ENCODE data around the gene NOTCH3. TPM values are rescaled to one million over a fixed set of nuclear protein-coding genes. Genes with fewer than 3 reads are reported as not detected.

Gene NOTCH3
- total and polyA plus RNA-seq, 4 donors, result 0.49 to 3.7 (median 2.9) TPM

- TF ChIP-seq, protein P1, sequence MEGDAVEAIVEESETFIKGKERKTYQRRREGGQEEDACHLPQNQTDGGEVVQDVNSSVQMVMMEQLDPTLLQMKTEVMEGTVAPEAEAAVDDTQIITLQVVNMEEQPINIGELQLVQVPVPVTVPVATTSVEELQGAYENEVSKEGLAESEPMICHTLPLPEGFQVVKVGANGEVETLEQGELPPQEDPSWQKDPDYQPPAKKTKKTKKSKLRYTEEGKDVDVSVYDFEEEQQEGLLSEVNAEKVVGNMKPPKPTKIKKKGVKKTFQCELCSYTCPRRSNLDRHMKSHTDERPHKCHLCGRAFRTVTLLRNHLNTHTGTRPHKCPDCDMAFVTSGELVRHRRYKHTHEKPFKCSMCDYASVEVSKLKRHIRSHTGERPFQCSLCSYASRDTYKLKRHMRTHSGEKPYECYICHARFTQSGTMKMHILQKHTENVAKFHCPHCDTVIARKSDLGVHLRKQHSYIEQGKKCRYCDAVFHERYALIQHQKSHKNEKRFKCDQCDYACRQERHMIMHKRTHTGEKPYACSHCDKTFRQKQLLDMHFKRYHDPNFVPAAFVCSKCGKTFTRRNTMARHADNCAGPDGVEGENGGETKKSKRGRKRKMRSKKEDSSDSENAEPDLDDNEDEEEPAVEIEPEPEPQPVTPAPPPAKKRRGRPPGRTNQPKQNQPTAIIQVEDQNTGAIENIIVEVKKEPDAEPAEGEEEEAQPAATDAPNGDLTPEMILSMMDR (IDR thresholded peaks at IDR 0.05; ENCODE audit: low read depth, low read length, missing input control), result no peak
- no peak for TF ChIP-seq MAX (IDR thresholded peaks at IDR 0.05)
- no peak for TF ChIP-seq EGR1 (IDR thresholded peaks at IDR 0.05; ENCODE audit: low read depth in 2 of 2)
- TF ChIP-seq YY1 (IDR thresholded peaks at IDR 0.05), result no peak
These were observed 20.1 kb downstream of the NOTCH3 start (continued) for GRCh38 chr19:15180451-15181390.

DNA sequence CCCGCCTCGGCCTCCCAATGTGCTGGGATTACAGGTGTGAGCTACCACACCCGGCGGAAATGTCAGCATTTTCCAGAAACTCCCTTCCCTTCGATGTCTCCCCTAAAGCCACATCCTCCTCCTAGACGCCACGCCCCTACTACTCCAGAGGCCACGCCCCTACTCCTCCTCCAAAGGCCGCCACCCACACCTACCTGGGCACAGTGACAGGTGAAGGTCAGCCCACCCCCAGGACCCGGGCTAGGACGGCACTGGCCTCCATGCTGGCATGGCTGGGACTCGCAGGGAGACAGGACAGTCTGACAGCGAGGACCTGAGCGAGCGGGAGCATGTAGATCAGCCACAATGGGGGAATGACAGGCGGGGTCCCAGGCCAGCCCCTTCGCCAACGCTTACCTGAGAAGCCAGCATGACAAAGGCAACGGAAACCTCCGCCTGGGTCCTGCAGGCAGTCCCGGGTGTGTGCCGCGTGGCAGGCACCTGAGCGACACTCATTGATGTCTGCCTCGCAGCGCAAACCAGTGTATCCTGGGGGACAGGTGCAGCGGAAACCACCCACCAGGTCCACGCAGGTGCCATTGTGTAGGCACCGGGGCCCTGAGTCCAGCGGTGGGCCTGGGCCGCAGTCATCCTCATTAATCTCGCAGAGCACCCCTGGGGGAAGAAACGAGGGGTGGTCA, 22.0 kb downstream of the NOTCH3 start:
- Histone ChIP-seq H3K9ac (ENCODE audit: low read depth in 1 of 2, low read length in 2 of 2) (no peak overlapping the region), H3K36me3 (ENCODE audit: control insufficient read depth in 4 of 4, insufficient read depth in 3 of 4, low read depth in 1 of 4, low read length in 3 of 4) (no peaks in the 10 kb centered on the region), H3K4me1 (ENCODE audit: control insufficient read depth in 4 of 4, insufficient read depth in 4 of 4, low read length in 3 of 4) (peaks cover 3 to 8% (median 5%) of the 10 kb centered on the region in 4 donors), H3K27ac (ENCODE audit: low read depth in 1 of 2, low read length in 2 of 2) (no peak overlapping the region), H3K27me3 (ENCODE audit: control insufficient read depth in 4 of 4, insufficient read depth in 4 of 4, low read length in 3 of 4) (peaks cover 0 to 2% (median 0%) of the 10 kb centered on the region in 4 donors), H3K9me3 (ENCODE audit: control insufficient read depth in 4 of 4, low read length in 3 of 4) (no peaks in the 10 kb centered on the region), H3K4me3 (ENCODE audit: low read depth in 1 of 3, low read length in 3 of 3) (no peak overlapping the region)
- DNase-seq (ENCODE audit: low spot score), result no peak
- no peak for TF ChIP-seq JUND (IDR thresholded peaks at IDR 0.05)
- TF ChIP-seq TAF1 (conservative IDR thresholded peaks at IDR 0.05), result no peak
- TF ChIP-seq ZBTB33 (IDR thresholded peaks at IDR 0.05), result no peak
- no peak for TF ChIP-seq GABPA (IDR thresholded peaks at IDR 0.05 in 1 of 2, conservative IDR thresholded peaks at IDR 0.05 in 1 of 2)
- TF ChIP-seq SP1 (IDR thresholded peaks at IDR 0.05), result no peak
- no peak for TF ChIP-seq EGR1 (IDR thresholded peaks at IDR 0.05; ENCODE audit: low read depth in 2 of 2)
- TF ChIP-seq FOXA2 (IDR thresholded peaks at IDR 0.05), result no peak
- TF ChIP-seq, protein P1 (IDR thresholded peaks at IDR 0.05; ENCODE audit: low read depth, low read length, missing input control), result no peak
- no peak for TF ChIP-seq RAD21 (IDR thresholded peaks at IDR 0.05)
- no peak for TF ChIP-seq HNF4G (IDR thresholded peaks at IDR 0.05)
- TF ChIP-seq, protein P2, sequence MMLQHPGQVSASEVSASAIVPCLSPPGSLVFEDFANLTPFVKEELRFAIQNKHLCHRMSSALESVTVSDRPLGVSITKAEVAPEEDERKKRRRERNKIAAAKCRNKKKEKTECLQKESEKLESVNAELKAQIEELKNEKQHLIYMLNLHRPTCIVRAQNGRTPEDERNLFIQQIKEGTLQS (IDR thresholded peaks at IDR 0.05), result no peak
- no peak for TF ChIP-seq MAX (IDR thresholded peaks at IDR 0.05)
- no peak for TF ChIP-seq NR2F2 (IDR thresholded peaks at IDR 0.05)
- TF ChIP-seq, protein P3, sequence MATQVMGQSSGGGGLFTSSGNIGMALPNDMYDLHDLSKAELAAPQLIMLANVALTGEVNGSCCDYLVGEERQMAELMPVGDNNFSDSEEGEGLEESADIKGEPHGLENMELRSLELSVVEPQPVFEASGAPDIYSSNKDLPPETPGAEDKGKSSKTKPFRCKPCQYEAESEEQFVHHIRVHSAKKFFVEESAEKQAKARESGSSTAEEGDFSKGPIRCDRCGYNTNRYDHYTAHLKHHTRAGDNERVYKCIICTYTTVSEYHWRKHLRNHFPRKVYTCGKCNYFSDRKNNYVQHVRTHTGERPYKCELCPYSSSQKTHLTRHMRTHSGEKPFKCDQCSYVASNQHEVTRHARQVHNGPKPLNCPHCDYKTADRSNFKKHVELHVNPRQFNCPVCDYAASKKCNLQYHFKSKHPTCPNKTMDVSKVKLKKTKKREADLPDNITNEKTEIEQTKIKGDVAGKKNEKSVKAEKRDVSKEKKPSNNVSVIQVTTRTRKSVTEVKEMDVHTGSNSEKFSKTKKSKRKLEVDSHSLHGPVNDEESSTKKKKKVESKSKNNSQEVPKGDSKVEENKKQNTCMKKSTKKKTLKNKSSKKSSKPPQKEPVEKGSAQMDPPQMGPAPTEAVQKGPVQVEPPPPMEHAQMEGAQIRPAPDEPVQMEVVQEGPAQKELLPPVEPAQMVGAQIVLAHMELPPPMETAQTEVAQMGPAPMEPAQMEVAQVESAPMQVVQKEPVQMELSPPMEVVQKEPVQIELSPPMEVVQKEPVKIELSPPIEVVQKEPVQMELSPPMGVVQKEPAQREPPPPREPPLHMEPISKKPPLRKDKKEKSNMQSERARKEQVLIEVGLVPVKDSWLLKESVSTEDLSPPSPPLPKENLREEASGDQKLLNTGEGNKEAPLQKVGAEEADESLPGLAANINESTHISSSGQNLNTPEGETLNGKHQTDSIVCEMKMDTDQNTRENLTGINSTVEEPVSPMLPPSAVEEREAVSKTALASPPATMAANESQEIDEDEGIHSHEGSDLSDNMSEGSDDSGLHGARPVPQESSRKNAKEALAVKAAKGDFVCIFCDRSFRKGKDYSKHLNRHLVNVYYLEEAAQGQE (IDR thresholded peaks at IDR 0.05), result no peak
- TF ChIP-seq YY1 (IDR thresholded peaks at IDR 0.05), result no peak
- no peak for TF ChIP-seq RXRA (IDR thresholded peaks at IDR 0.05)
- no peak for TF ChIP-seq HNF4A (conservative IDR thresholded peaks at IDR 0.05)
- TF ChIP-seq FOXA1 (IDR thresholded peaks at IDR 0.05), result no peak
- 91% methylated on average over 33 of the region's 33 CpGs for WGBS

Data from liver (tissue), 9 donors.